Gastroesophageal sphincter (tissue), 4 donors: ENCODE measurements around the gene PIP5K1C. TPM values are rescaled to one million over a fixed set of nuclear protein-coding genes. Genes with fewer than 3 reads are reported as not detected.

Experiments used
- ATAC-seq: fragments of 150-250 bp; one replicate; pipeline ENCODE4 v1.9.1; 2016; ENCODE audit warnings: mild to moderate bottlenecking, moderate library complexity
- H3K27ac ChIP-seq, 4 donors: fragments of 200-600 bp; sonication (generic) in 3 of 4; 1 replicate in 3 of 4; 2 replicates in 1 of 4; pipeline ENCODE4 v1.5.1; 2016 to 2019
- H3K27me3 ChIP-seq: fragments of 200-600 bp; sonication (generic); one replicate; pipeline ENCODE4 v1.5.1; 2019
- H3K36me3 ChIP-seq, 2 donors: fragments of 200-600 bp; sonication (generic); one replicate each; pipeline ENCODE4 v1.5.1; 2019; ENCODE audit warnings: control low read depth in 1 of 2
- H3K4me1 ChIP-seq, 3 donors: fragments of 200-600 bp; sonication (generic); 1 replicate in 2 of 3; 2 replicates in 1 of 3; pipeline ENCODE4 v1.5.1; 2016 to 2019; ENCODE audit warnings: control low read depth in 2 of 3
- H3K4me3 ChIP-seq, 2 donors: fragments of 200-600 bp; sonication (generic); one replicate each; pipeline ENCODE4 v1.5.1; 2019; ENCODE audit warnings: mild to moderate bottlenecking in 1 of 2, moderate library complexity in 1 of 2
- H3K9me3 ChIP-seq, 3 donors: fragments of 200-600 bp; sonication (generic); one replicate each; pipeline ENCODE4 v1.5.1; 2017 to 2019; ENCODE audit warnings: control low read depth in 2 of 3
- CTCF ChIP-seq, 4 experiments: fragments of 200-600 bp in 2 of 4; fragments of 450-650 bp in 2 of 4; sonication (generic) in 1 of 4; IDR thresholded peaks; one replicate each; pipeline ENCODE4 v1.5.1; 2017 to 2019; ENCODE audit warnings: antibody characterized with exemption in 4 of 4, mild to moderate bottlenecking in 2 of 4, moderate library complexity in 2 of 4
- EP300 ChIP-seq: sonication (generic); formaldehyde crosslinking; IDR thresholded peaks from one replicate; pipeline ENCODE4 v1.6.1; 2017; ENCODE audit warnings: antibody characterized with exemption, mild to moderate bottlenecking
- POLR2A ChIP-seq, 2 donors: fragments of 450-650 bp; IDR thresholded peaks; one replicate each; pipeline ENCODE4 v1.6.1; 2017; ENCODE audit warnings: antibody characterized with exemption in 2 of 2, mild to moderate bottlenecking in 2 of 2, moderate library complexity in 1 of 2
- POLR2AphosphoS5 ChIP-seq: sonication (generic); formaldehyde crosslinking; IDR thresholded peaks from one replicate; pipeline ENCODE4 v1.6.1; 2017; ENCODE audit warnings: antibody characterized with exemption
- WGBS, 2 donors: methylation state at CpG; one replicate each; pipeline ENCODE4 v1.1.5; 2018; ENCODE audit warnings: low coverage in 1 of 2; 5-methylcytosine and 5-hydroxymethylcytosine counted together
- total RNA-seq, 4 donors: library from RNA; depleted of rRNA; stranded (reverse); fragments of >200 nt; gene quantifications; one replicate each; pipeline ENCODE4 v1.1.0, GENCODE V29; 2016

The PIP5K1C gene
- 100 to 1,000 TPM in 1 of 4 donors, 10 to 100 TPM in 3; 50.8 to 165 (median 61.5) TPM for total RNA-seq

GRCh38 chr19:3700242-3701032, at the start of gene PIP5K1C:
TSS of gene PIP5K1C (minus strand) at chr19:3700468. CDS start at chr19:3700390, 78 bp downstream.
- Histone ChIP-seq H3K4me3 (peak within 1 kb of the TSS; percentile 50 to 97), H3K27ac (peak within 1 kb of the TSS; percentile 72 to 98 (median 92)), H3K36me3 (peaks cover 0 to 6% of the 10 kb centered on the region in 2 donors), H3K27me3 (no peaks in the 10 kb centered on the region), H3K9me3 (no peaks in the 10 kb centered on the region), H3K4me1 (peaks cover 0 to 42% (median 11%) of the 10 kb centered on the region in 3 donors)
- peak; percentile 91 for ATAC-seq
- peak; percentile 11 for TF ChIP-seq POLR2AphosphoS5
- TF ChIP-seq EP300: no peak
- peak; percentile 61 to 78 for TF ChIP-seq POLR2A (IDR thresholded peaks at IDR 0.05)
- peak in 3 of 4 experiments; percentile 82 to 96 (median 93) for TF ChIP-seq CTCF (IDR thresholded peaks at IDR 0.05)
- WGBS, 2 donors: 0 to 25% methylated on average over 1 to 5 of the region's 82 CpGs

GRCh38 chr19:3748965-3749364, 48.7 kb upstream of the PIP5K1C start:
- no peaks in the 10 kb centered on the region for H3K9me3 ChIP-seq

GRCh38 chr19:3746371-3747056, 46.2 kb upstream of the PIP5K1C start:
- H3K27me3 ChIP-seq: peaks cover 28% of the 10 kb centered on the region
- no peak for ATAC-seq
- H3K36me3 ChIP-seq: peaks cover 0 to 23% of the 10 kb centered on the region in 2 donors
- no peaks in the 10 kb centered on the region for H3K9me3 ChIP-seq
- H3K4me1 ChIP-seq: no peaks in the 10 kb centered on the region
- no peak overlapping the region for H3K27ac ChIP-seq
- TF ChIP-seq POLR2A (IDR thresholded peaks at IDR 0.05) (no peak), CTCF (IDR thresholded peaks at IDR 0.05) (no peak), EP300 (no peak), POLR2AphosphoS5 (no peak)
- H3K4me3 ChIP-seq: no peak overlapping the region
- 65 to 67% methylated on average over 5 to 8 of the region's 31 CpGs for WGBS, 2 donors

More at GRCh38 chr19:3748965-3749364, 48.7 kb upstream of the PIP5K1C start:
- 25 to 69% methylated on average over 2 to 4 of the region's 8 CpGs for WGBS, 2 donors
- Histone ChIP-seq H3K36me3 (peaks cover 0 to 48% of the 10 kb centered on the region in 2 donors), H3K4me3 (no peak overlapping the region), H3K4me1 (no peaks in the 10 kb centered on the region), H3K27me3 (peaks cover 28% of the 10 kb centered on the region), H3K27ac (no peak overlapping the region)
- no peak for TF ChIP-seq EP300
- TF ChIP-seq POLR2A (IDR thresholded peaks at IDR 0.05): no peak
- TF ChIP-seq POLR2AphosphoS5: no peak
- no peak for TF ChIP-seq CTCF (IDR thresholded peaks at IDR 0.05)
- no peak for ATAC-seq

GRCh38 chr19:3745363-3746045, 45.2 kb upstream of the PIP5K1C start:
- WGBS, 2 donors: 67% methylated on average over 5 of the region's 8 CpGs; no CpG with 5 or more reads in 1 of the 2 donors

More at GRCh38 chr19:3745363-3746045, 45.2 kb upstream of the PIP5K1C start:
- Histone ChIP-seq H3K27me3 (peaks cover 28% of the 10 kb centered on the region), H3K9me3 (no peaks in the 10 kb centered on the region), H3K4me1 (no peaks in the 10 kb centered on the region), H3K27ac (no peak overlapping the region), H3K4me3 (no peak overlapping the region), H3K36me3 (peaks cover 0 to 13% of the 10 kb centered on the region in 2 donors)
- ATAC-seq: no peak
- TF ChIP-seq EP300: no peak
- no peak for TF ChIP-seq CTCF (IDR thresholded peaks at IDR 0.05)
- TF ChIP-seq POLR2AphosphoS5: no peak
- no peak for TF ChIP-seq POLR2A (IDR thresholded peaks at IDR 0.05)
